NCI-H2081 (cell line): ENCODE data around the gene TMC5.
"Not testable (repeated sequence)": the region's sequence is repeated elsewhere in the genome, so short reads cannot be mapped to it uniquely, and the experiment has no call there.

Experiments used
- DNase-seq, 2 experiments: peaks; one replicate each; lab custom pipeline; 2025; lab: John Stamatoyannopoulos, UW

The TMC5 gene

GRCh38 chr16:19540241-19540970, 122.7 kb downstream of the TMC5 start:
- DNase-seq, result no peak

GRCh38 chr16:19542138-19542821, 124.6 kb downstream of the TMC5 start:
- peak; percentile 75 to 94 for DNase-seq

GRCh38 chr16:19543278-19543996, 125.8 kb downstream of the TMC5 start:
- DNase-seq, result not testable (repeated sequence)

GRCh38 chr16:19548144-19548543, 130.5 kb downstream of the TMC5 start:
- no peak for DNase-seq
